Lung (tissue), 12 donors: ENCODE results near the gene RWDD2A. TPM values are rescaled to one million over a fixed set of nuclear protein-coding genes. Genes with fewer than 3 reads are reported as not detected.
A peak's percentile ranks its signal among the peaks of the same experiment; 100 is the strongest.

Source experiments
- ATAC-seq: fragments of 200-7000 bp; cut with Tn5 transposase; one replicate; pipeline ENCODE4 v1.9.1; 2020; ENCODE audit warnings: moderate number of reproducible peaks; ENCODE audit not compliant: insufficient read depth, low FRiP score
- DNase-seq, 3 donors: peaks; one replicate each; pipeline ENCODE4 v3.0.0-alpha.2; 2013 to 2017
- H3K27ac ChIP-seq, 2 donors: one replicate each; pipeline ENCODE4 v1.5.1; 2013; ENCODE audit warnings: mild to moderate bottlenecking in 2 of 2, moderate library complexity in 2 of 2, control low read depth in 1 of 2, inconsistent platforms in 1 of 2, low read depth in 1 of 2, low read length in 1 of 2
- H3K27me3 ChIP-seq, 3 donors: one replicate each; pipeline ENCODE4 v1.5.1; 2013; ENCODE audit warnings: low read length in 2 of 3; ENCODE audit not compliant: control insufficient read depth in 3 of 3, insufficient read depth in 3 of 3
- H3K36me3 ChIP-seq, 4 donors: one replicate each; pipeline ENCODE4 v1.5.1; 2013; ENCODE audit warnings: low read length in 4 of 4, mild to moderate bottlenecking in 1 of 4, moderate library complexity in 1 of 4; ENCODE audit not compliant: control insufficient read depth in 4 of 4, insufficient read depth in 4 of 4
- H3K4me1 ChIP-seq, 5 donors: one replicate each; pipeline ENCODE4 v1.5.1; 2013; ENCODE audit warnings: low read length in 5 of 5, mild to moderate bottlenecking in 2 of 5, moderate library complexity in 1 of 5; ENCODE audit not compliant: control insufficient read depth in 5 of 5, insufficient read depth in 5 of 5
- H3K4me3 ChIP-seq: one replicate; pipeline ENCODE4 v1.5.1; 2013; ENCODE audit warnings: mild to moderate bottlenecking, control low read depth, moderate library complexity
- H3K9ac ChIP-seq, 2 donors: one replicate each; pipeline ENCODE4 v1.5.1; 2013; ENCODE audit warnings: low read length in 2 of 2, control low read depth in 1 of 2; ENCODE audit not compliant: insufficient read depth in 1 of 2
- H3K9me3 ChIP-seq, 4 donors: one replicate each; pipeline ENCODE4 v1.5.1; 2013; ENCODE audit warnings: low read length in 3 of 4, mild to moderate bottlenecking in 1 of 4, moderate library complexity in 1 of 4; ENCODE audit not compliant: control insufficient read depth in 4 of 4, insufficient read depth in 3 of 4
- CTCF ChIP-seq: IDR thresholded peaks from 2 replicates; pipeline ENCODE4 v1.5.1; 2012; ENCODE audit warnings: mild to moderate bottlenecking; ENCODE audit errors: control extremely low read depth, extremely low read depth
- WGBS, 2 donors: extraction: QIAGEN DNeasy Blood & Tissue Kit; methylation state at CpG; one replicate each; pipeline ENCODE4 v1.1.7; 2013; 5-methylcytosine and 5-hydroxymethylcytosine counted together
- polyA plus RNA-seq, 2 donors: library from polyadenylated mRNA; stranded (reverse); fragments of 200-250 nt; gene quantifications; one replicate each; pipeline ENCODE4 v1.2.1, GENCODE V29; 2013
- total RNA-seq, 2 donors: library from RNA; depleted of rRNA in 1 of 2; stranded (reverse); fragments of >200 nt in 1 of 2; gene quantifications; one replicate each; pipeline ENCODE4 v1.2.1, GENCODE V29; 2014 to 2021
- donor health status: control.
- donor health status: control.
- donor health status: Bipolar disorder and iron deficiency.
- donor health status: healthy.
- donor health status: DM: yes; HTN: yes; CAD: no.

The RWDD2A gene
- total and polyA plus RNA-seq, 4 donors, result 1.8 to 3.6 (median 2.6) TPM

DNA sequence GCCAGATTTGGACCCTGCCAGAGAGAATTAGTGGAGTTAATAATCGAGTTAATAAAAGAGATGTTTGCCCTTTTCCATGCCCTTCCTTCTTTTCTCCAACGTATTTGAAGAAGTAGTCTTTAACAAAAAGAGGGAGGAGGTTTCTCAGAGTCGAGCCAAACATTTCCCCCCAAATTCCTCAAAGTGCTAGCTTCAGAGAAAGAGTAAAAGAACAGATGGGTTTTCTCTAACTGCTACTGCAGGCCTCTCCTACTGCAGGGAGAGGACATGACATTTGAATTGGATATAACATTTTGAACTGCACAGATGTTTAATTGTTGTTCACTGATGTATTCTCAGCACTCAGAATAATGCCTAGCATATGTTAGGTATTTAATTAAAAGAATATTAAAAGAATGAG, 25.5 kb downstream of the RWDD2A start:
- no peak for TF ChIP-seq CTCF
- H3K36me3 ChIP-seq, result no peaks in the 10 kb centered on the region
- peak; percentile 14 to 72 (median 70) for DNase-seq

GRCh38 chr6:83220121-83220520, 27.0 kb downstream of the RWDD2A start:
- Histone ChIP-seq H3K4me3 (no peak overlapping the region), H3K27ac (no peak overlapping the region), H3K9me3 (no peaks in the 10 kb centered on the region), H3K4me1 (peaks cover 0 to 20% (median 9%) of the 10 kb centered on the region in 5 donors), H3K36me3 (no peaks in the 10 kb centered on the region), H3K9ac (no peak overlapping the region), H3K27me3 (peaks cover 0 to 3% (median 0%) of the 10 kb centered on the region in 3 donors)
- ATAC-seq (no peak), DNase-seq (no peak)
- TF ChIP-seq CTCF, result no peak

More for the DNA sequence above, 25.5 kb downstream of the RWDD2A start:
- Histone ChIP-seq H3K4me3 (no peak overlapping the region), H3K4me1 (peaks cover 0 to 21% (median 9%) of the 10 kb centered on the region in 5 donors), H3K27me3 (peaks cover 0 to 3% (median 0%) of the 10 kb centered on the region in 3 donors), H3K9ac (no peak overlapping the region), H3K9me3 (no peaks in the 10 kb centered on the region), H3K27ac (no peak overlapping the region)
- ATAC-seq, result no peak
- WGBS, 2 donors, result 59 to 63% methylated on average over 3 of the region's 3 CpGs

GRCh38 chr6:83221276-83221675, 28.1 kb downstream of the RWDD2A start:
- no peak for DNase-seq
- H3K9me3 ChIP-seq, result no peaks in the 10 kb centered on the region
- H3K4me3 ChIP-seq, result no peak overlapping the region
- ATAC-seq, result no peak
- TF ChIP-seq CTCF, result no peak
- no peak overlapping the region for H3K27ac ChIP-seq
- peaks cover 0 to 20% (median 7%) of the 10 kb centered on the region in 5 donors for H3K4me1 ChIP-seq
- peaks cover 0 to 3% (median 0%) of the 10 kb centered on the region in 3 donors for H3K27me3 ChIP-seq
- 89 to 96% methylated on average over 1 of the region's 1 CpG for WGBS, 2 donors
- H3K9ac ChIP-seq, result no peak overlapping the region
- no peaks in the 10 kb centered on the region for H3K36me3 ChIP-seq

GRCh38 chr6:83221889-83222479, 28.8 kb downstream of the RWDD2A start:
- TF ChIP-seq CTCF, result peak; percentile 9
- DNase-seq (peak in 2 of 3 donors; percentile 68 to 74), ATAC-seq (no peak)

More at GRCh38 chr6:83221889-83222479, 28.8 kb downstream of the RWDD2A start:
- no peak overlapping the region for H3K4me3 ChIP-seq
- no peaks in the 10 kb centered on the region for H3K9me3 ChIP-seq
- WGBS, 2 donors, result 30 to 48% methylated on average over 3 of the region's 3 CpGs
- peaks cover 0 to 3% (median 0%) of the 10 kb centered on the region in 3 donors for H3K27me3 ChIP-seq
- no peaks in the 10 kb centered on the region for H3K36me3 ChIP-seq
- H3K9ac ChIP-seq, result no peak overlapping the region
- H3K27ac ChIP-seq, result no peak overlapping the region
- H3K4me1 ChIP-seq, result peaks cover 0 to 20% (median 7%) of the 10 kb centered on the region in 5 donors
